ENCODE measurements around the gene UBE2G1.
"Not testable (repeated sequence)": the region's sequence is repeated elsewhere in the genome, so short reads cannot be mapped to it uniquely, and the experiment has no call there.

Gene UBE2G1

GRCh38 chr17:4301066-4301465 is 65.4 kb downstream of the UBE2G1 start:
- no peak for DNase-seq (ENCODE audit: low read depth)

- DNase-seq (ENCODE audit: low read depth) = no peak
Measured at GRCh38 chr17:4297351-4297750, 69.1 kb downstream of the UBE2G1 start.

GRCh38 chr17:4295686-4296085 is 70.8 kb downstream of the UBE2G1 start:
- DNase-seq (ENCODE audit: low read depth) = no peak

- no peak for DNase-seq (ENCODE audit: low read depth)
Measured at GRCh38 chr17:4293572-4293971, 72.9 kb downstream of the UBE2G1 start.

GRCh38 chr17:4287710-4288109 is 78.8 kb downstream of the UBE2G1 start:
- DNase-seq (ENCODE audit: low read depth) = no peak

- no peak for DNase-seq (ENCODE audit: low read depth)
Measured at GRCh38 chr17:4276514-4276913, 90.0 kb downstream of the UBE2G1 start.

GRCh38 chr17:4272972-4273368 is 93.5 kb downstream of the UBE2G1 start:
- no peak for DNase-seq (ENCODE audit: low read depth)

GRCh38 chr17:4272213-4272971 is 94.1 kb downstream of the UBE2G1 start:
- no peak for DNase-seq (ENCODE audit: low read depth)

- DNase-seq (ENCODE audit: low read depth) = no peak
Measured at GRCh38 chr17:4270736-4271135, 95.7 kb downstream of the UBE2G1 start.

- DNase-seq (ENCODE audit: low read depth) = no peak
Measured at GRCh38 chr17:4269915-4270314, 96.6 kb downstream of the UBE2G1 start.

GRCh38 chr17:4267402-4267801 is 99.1 kb downstream of the UBE2G1 start:
- no peak for DNase-seq (ENCODE audit: low read depth)

GRCh38 chr17:4266550-4266949 is 99.9 kb downstream of the UBE2G1 start:
- DNase-seq (ENCODE audit: low read depth) = no peak

- peak; percentile 96 for DNase-seq (ENCODE audit: low read depth)
Measured at GRCh38 chr17:4263282-4264215, 102.9 kb downstream of the UBE2G1 start, which contains the start of gene ANKFY1. ANKFY1 (minus strand) TSS chr17:4263979; CDS start chr17:4263941, 38 bp downstream.

- no peak for DNase-seq (ENCODE audit: low read depth)
Measured at GRCh38 chr17:4262703-4263102, 103.8 kb downstream of the UBE2G1 start.

- DNase-seq (ENCODE audit: low read depth) = no peak
Measured at GRCh38 chr17:4261452-4261851, 105.0 kb downstream of the UBE2G1 start.

GRCh38 chr17:4258867-4259266 is 107.6 kb downstream of the UBE2G1 start:
- no peak for DNase-seq (ENCODE audit: low read depth)

- no peak for DNase-seq (ENCODE audit: low read depth)
Measured at GRCh38 chr17:4256952-4257351, 109.5 kb downstream of the UBE2G1 start.

GRCh38 chr17:4255271-4255670 is 111.2 kb downstream of the UBE2G1 start:
- DNase-seq (ENCODE audit: low read depth) = not testable (repeated sequence)

GRCh38 chr17:4250887-4251286 is 115.6 kb downstream of the UBE2G1 start:
- DNase-seq (ENCODE audit: low read depth) = no peak

- no peak for DNase-seq (ENCODE audit: low read depth)
Measured at GRCh38 chr17:4249452-4250029, 116.9 kb downstream of the UBE2G1 start.

- no peak for DNase-seq (ENCODE audit: low read depth)
Measured at GRCh38 chr17:4248504-4249277, 117.8 kb downstream of the UBE2G1 start.

GRCh38 chr17:4247971-4248388 is 118.5 kb downstream of the UBE2G1 start:
- DNase-seq (ENCODE audit: low read depth) = no peak

Data from activated T-cell treated with anti-CD3 and anti-CD28 coated beads for 1 hour (primary cell).